A549 (cell line): ENCODE measurements around the gene AKNAD1. TPM values are rescaled to one million over a fixed set of nuclear protein-coding genes. Genes with fewer than 3 reads are reported as not detected.

Experiments
- ATAC-seq, 2 experiments: fragments of 200-7000 bp in 1 of 2; fragments of >200 bp in 1 of 2; cut with Nextera tagmentation in 1 of 2; cut with Tn5 transposase in 1 of 2; 3 replicates each; pipeline versions ENCODE4 v1.8.0 to v1.9.1; 2018 to 2020; ENCODE audit warnings: mild to moderate bottlenecking in 1 of 2, moderate library complexity in 1 of 2
- CTCF ChIA-PET: fragments of 300-600 bp; sonication (Branson Sonifier 250); formaldehyde crosslinking; extraction: SDS; loops from one replicate; lab custom pipeline; 2021; ENCODE audit warnings: antibody characterized with exemption, inconsistent platforms; lab: Yijun Ruan, JAX
- POLR2A ChIA-PET: fragments of 350-600 bp; formaldehyde crosslinking; extraction: SDS; loops from one replicate; lab custom pipeline; 2021; ENCODE audit warnings: antibody characterized with exemption, inconsistent platforms; lab: Yijun Ruan, JAX
- DNase-seq, 2 experiments: peaks; one replicate each; pipeline versions ENCODE4 v3.0.0 to v3.0.0-alpha.2; 2011 to 2016; ENCODE audit warnings: low read depth in 1 of 2, low spot score in 1 of 2
- FAIRE-seq: peaks from 2 replicates; lab custom pipeline; 2011; peaks lifted over from hg19 to GRCh38; lab: Jason Lieb, UNC
- H3K27ac ChIP-seq, 2 experiments: fragments of >200 bp; sonication (Bioruptor Twin); formaldehyde crosslinking; 3 replicates each; pipeline ENCODE4 v1.5.1; 2016 to 2017
- H3K4me1 ChIP-seq: fragments of >200 bp; sonication (Bioruptor Twin); formaldehyde crosslinking; 3 replicates; pipeline ENCODE4 v1.6.1; 2016
- H3K4me2 ChIP-seq: fragments of >200 bp; sonication (Bioruptor Twin); formaldehyde crosslinking; 3 replicates; pipeline ENCODE4 v1.6.1; 2016
- H3K4me3 ChIP-seq: fragments of >200 bp; sonication (Bioruptor Twin); formaldehyde crosslinking; 3 replicates; pipeline ENCODE4 v1.5.1; 2016
- H3K9me3 ChIP-seq: fragments of >200 bp; sonication (Bioruptor Twin); formaldehyde crosslinking; 3 replicates; pipeline ENCODE4 v1.6.1; 2016
- ATOH8 ChIP-seq: fragments of 250-450 bp; sonication (Bioruptor Pico); IDR thresholded peaks from 2 replicates; pipeline ENCODE4 v1.5.0; 2020; ENCODE audit warnings: low read depth, mild to moderate bottlenecking, moderate library complexity
- BHLHE40 ChIP-seq: IDR thresholded peaks from 2 replicates; pipeline ENCODE4 v1.6.1; 2012; ENCODE audit warnings: low read depth, low read length, inconsistent platforms
- CEBPB ChIP-seq, 2 experiments: fragments of >200 bp in 1 of 2; sonication (Bioruptor Twin) in 1 of 2; formaldehyde crosslinking in 1 of 2; IDR thresholded peaks; 2 replicates each; pipeline ENCODE4 v1.6.1; 2012 to 2016
- CHD4 ChIP-seq: fragments of 200-600 bp; sonication (generic); IDR thresholded peaks from 2 replicates; pipeline ENCODE4 v1.6.1; 2016; ENCODE audit warnings: antibody characterized with exemption, mild to moderate bottlenecking, borderline replicate concordance
- EHF ChIP-seq: fragments of 250-450 bp; sonication (Bioruptor Pico); IDR thresholded peaks from 2 replicates; pipeline ENCODE4 v1.5.0; 2020; ENCODE audit warnings: mild to moderate bottlenecking
- EP300 ChIP-seq, 2 experiments: fragments of >200 bp; sonication (Bioruptor Twin); formaldehyde crosslinking; IDR thresholded peaks; 2 replicates in 1 of 2; 3 replicates in 1 of 2; pipeline ENCODE4 v1.6.1; 2016 to 2017
- ESRRA ChIP-seq: fragments of 150-350 bp; IDR thresholded peaks from 2 replicates; pipeline ENCODE4 v1.6.1; 2014; ENCODE audit warnings: mild to moderate bottlenecking, low read length, borderline replicate concordance
- FOSB ChIP-seq: fragments of 250-450 bp; sonication (Bioruptor Pico); IDR thresholded peaks from 2 replicates; pipeline ENCODE4 v1.5.0; 2020; ENCODE audit warnings: mild to moderate bottlenecking, moderate library complexity
- FOSL2 ChIP-seq, 2 experiments: fragments of 450-650 bp in 1 of 2; fragments of >200 bp in 1 of 2; sonication (Bioruptor Twin) in 1 of 2; formaldehyde crosslinking; IDR thresholded peaks; 2 replicates each; pipeline versions ENCODE4 v1.5.0 to v1.6.1; 2016 to 2020; ENCODE audit warnings: mild to moderate bottlenecking in 1 of 2, moderate library complexity in 1 of 2
- GATA3 ChIP-seq: IDR thresholded peaks from 2 replicates; pipeline ENCODE4 v1.6.1; 2012; ENCODE audit warnings: borderline replicate concordance
- HOXA7 ChIP-seq: fragments of 250-450 bp; sonication (Bioruptor Pico); IDR thresholded peaks from 2 replicates; pipeline ENCODE4 v1.5.0; 2020; ENCODE audit warnings: mild to moderate bottlenecking, moderate library complexity
- HOXB5 ChIP-seq: fragments of 250-450 bp; sonication (Bioruptor Pico); IDR thresholded peaks from 2 replicates; pipeline ENCODE4 v1.5.0; 2020; ENCODE audit warnings: mild to moderate bottlenecking, moderate library complexity
- MAFK ChIP-seq: fragments of 450-650 bp; IDR thresholded peaks from 2 replicates; pipeline ENCODE4 v1.6.1; 2014; ENCODE audit not compliant: partially characterized antibody
- NFE2L2 ChIP-seq: fragments of 150-350 bp; conservative IDR thresholded peaks from 2 replicates; pipeline ENCODE4 v1.6.1; 2014; ENCODE audit warnings: low read length
- PBX3 ChIP-seq: IDR thresholded peaks from 2 replicates; pipeline ENCODE4 v1.6.1; 2012
- RAD21 ChIP-seq, 2 experiments: fragments of >200 bp in 1 of 2; sonication (Bioruptor Twin) in 1 of 2; formaldehyde crosslinking in 1 of 2; IDR thresholded peaks in 1 of 2; conservative IDR thresholded peaks in 1 of 2; 2 replicates in 1 of 2; 3 replicates in 1 of 2; pipeline ENCODE4 v1.6.1; 2012 to 2018; ENCODE audit warnings: inconsistent platforms in 1 of 2
- RARB ChIP-seq: fragments of 250-450 bp; sonication (Bioruptor Pico); IDR thresholded peaks from 2 replicates; pipeline ENCODE4 v1.8.0; 2021; ENCODE audit warnings: mild to moderate bottlenecking, moderate library complexity
- RCOR1 ChIP-seq: fragments of 150-350 bp; IDR thresholded peaks from 2 replicates; pipeline ENCODE4 v1.6.1; 2014; ENCODE audit warnings: antibody characterized with exemption, low read length, low read depth
- REST ChIP-seq: fragments of 200-600 bp; sonication (generic); IDR thresholded peaks from 2 replicates; pipeline ENCODE4 v1.6.1; 2016; ENCODE audit warnings: antibody characterized with exemption, mild to moderate bottlenecking, moderate library complexity
- TFCP2L1 ChIP-seq: fragments of 250-450 bp; sonication (Bioruptor Pico); IDR thresholded peaks from 2 replicates; pipeline ENCODE4 v1.5.0; 2021; ENCODE audit warnings: mild to moderate bottlenecking
- ZC3H11A ChIP-seq: fragments of 450-650 bp; IDR thresholded peaks from 2 replicates; pipeline ENCODE4 v1.6.1; 2014; ENCODE audit warnings: antibody characterized with exemption, mild to moderate bottlenecking
- ZFP36 ChIP-seq: fragments of 450-650 bp; IDR thresholded peaks from 2 replicates; pipeline ENCODE4 v1.6.1; 2014; ENCODE audit warnings: borderline replicate concordance; ENCODE audit not compliant: partially characterized antibody
- ZNF302 ChIP-seq: fragments of 250-450 bp; sonication (Bioruptor Pico); IDR thresholded peaks from 2 replicates; pipeline ENCODE4 v1.9.0; 2021; ENCODE audit warnings: inconsistent platforms, mild to moderate bottlenecking, moderate library complexity
- WGBS: methylation state at CpG from one replicate; pipeline ENCODE4 v1.1.6; 2017; ENCODE audit errors: missing lambda C conversion rate; 5-methylcytosine and 5-hydroxymethylcytosine counted together
- polyA plus RNA-seq, 4 experiments: library from polyadenylated mRNA; depleted of rRNA in 3 of 4; stranded (reverse); fragments of >200 nt; fragmentation: RNase III in 1 of 4; extraction: RNeasy Plus Mini Kit Qiagen cat#74134 plus additional on column Dnase treatment in 1 of 4; gene quantifications; 2 replicates in 3 of 4; 3 replicates in 1 of 4; pipeline ENCODE4 v1.2.3, GENCODE V29; 2011 to 2017
- TF ChIP-seq, protein P1 (sequence below): fragments of 250-450 bp; sonication (Bioruptor Pico); IDR thresholded peaks from 2 replicates; pipeline ENCODE4 v1.5.0; 2021; ENCODE audit warnings: mild to moderate bottlenecking, moderate library complexity, borderline replicate concordance
- TF ChIP-seq, protein P2 (sequence below): fragments of >200 bp; sonication (Bioruptor Twin); formaldehyde crosslinking; IDR thresholded peaks from 2 replicates; pipeline ENCODE4 v1.6.1; 2016

Gene AKNAD1
- polyA plus RNA-seq, 2 of the 4 experiments (the other 2 are of a cell fraction): 0.56 to 1.3 TPM

- TF ChIP-seq RARB (CRISPR knock-in tag) (no peak), PBX3 (no peak), NFE2L2 (no peak), FOSL2 (IDR thresholded peaks at IDR 0.05) (no peak), FOSL2 (CRISPR knock-in tag; IDR thresholded peaks at IDR 0.05) (no peak), CEBPB (IDR thresholded peaks at IDR 0.05) (no peak), ZC3H11A (no peak), HOXB5 (CRISPR knock-in tag) (no peak), CHD4 (no peak), HOXA7 (CRISPR knock-in tag) (no peak)
Measured at GRCh38 chr1:108779455-108779854, 77.4 kb downstream of the AKNAD1 start (continued).

DNA sequence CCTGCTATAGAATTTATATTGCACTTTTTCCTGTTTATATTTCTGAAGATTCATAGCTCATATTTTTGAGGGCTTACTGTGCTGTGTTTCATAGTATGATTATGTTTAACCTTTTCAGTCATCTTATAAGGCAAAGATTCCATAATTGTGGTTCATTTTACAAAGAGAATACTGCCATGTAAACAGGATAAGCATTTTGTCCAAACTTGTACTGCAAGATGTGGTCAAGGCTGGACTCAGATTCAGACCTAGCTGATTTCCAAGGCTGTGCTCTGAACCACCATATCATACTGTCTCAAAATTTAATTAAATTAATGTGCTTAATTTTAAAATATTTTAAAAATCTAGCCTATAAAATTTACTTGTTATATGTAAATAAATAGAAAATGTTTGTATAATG lies 79.1 kb downstream of the AKNAD1 start:
- H3K4me2 ChIP-seq: no peak overlapping the region
- no peak for ATAC-seq
- CTCF ChIA-PET: interaction anchor here (1.2 kb wide), 1 partner anchor 14 kb away, joined by 3 read pairs; no protein-coding TSS in a partner anchor
- H3K9me3 ChIP-seq: no peaks in the 10 kb centered on the region
- DNase-seq: no peak
- no peaks in the 10 kb centered on the region for H3K4me1 ChIP-seq
- no peak overlapping the region for H3K4me3 ChIP-seq
- TF ChIP-seq FOSB (no peak), RCOR1 (no peak)
- TF ChIP-seq, protein P1, sequence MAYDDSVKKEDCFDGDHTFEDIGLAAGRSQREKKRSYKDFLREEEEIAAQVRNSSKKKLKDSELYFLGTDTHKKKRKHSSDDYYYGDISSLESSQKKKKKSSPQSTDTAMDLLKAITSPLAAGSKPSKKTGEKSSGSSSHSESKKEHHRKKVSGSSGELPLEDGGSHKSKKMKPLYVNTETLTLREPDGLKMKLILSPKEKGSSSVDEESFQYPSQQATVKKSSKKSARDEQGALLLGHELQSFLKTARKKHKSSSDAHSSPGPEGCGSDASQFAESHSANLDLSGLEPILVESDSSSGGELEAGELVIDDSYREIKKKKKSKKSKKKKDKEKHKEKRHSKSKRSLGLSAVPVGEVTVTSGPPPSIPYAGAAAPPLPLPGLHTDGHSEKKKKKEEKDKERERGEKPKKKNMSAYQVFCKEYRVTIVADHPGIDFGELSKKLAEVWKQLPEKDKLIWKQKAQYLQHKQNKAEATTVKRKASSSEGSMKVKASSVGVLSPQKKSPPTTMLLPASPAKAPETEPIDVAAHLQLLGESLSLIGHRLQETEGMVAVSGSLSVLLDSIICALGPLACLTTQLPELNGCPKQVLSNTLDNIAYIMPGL: no peak
- no peak for FAIRE-seq
- POLR2A ChIA-PET: no interaction called here
- H3K27ac ChIP-seq: no peak overlapping the region

GRCh38 chr1:108767708-108768107 lies 89.2 kb downstream of the AKNAD1 start:
- POLR2A ChIA-PET: no interaction called here
- no peak for FAIRE-seq

More at GRCh38 chr1:108767708-108768107, 89.2 kb downstream of the AKNAD1 start:
- no peak for ATAC-seq
- DNase-seq: no peak
- CTCF ChIA-PET: no interaction called here
- H3K9me3 ChIP-seq: no peaks in the 10 kb centered on the region
- WGBS: 68% methylated on average over 3 of the region's 3 CpGs
- no peak overlapping the region for H3K4me2 ChIP-seq
- no peak overlapping the region for H3K4me3 ChIP-seq
- no peaks in the 10 kb centered on the region for H3K4me1 ChIP-seq
- H3K27ac ChIP-seq: no peak overlapping the region
- TF ChIP-seq ESRRA (no peak), BHLHE40 (no peak), GATA3 (no peak), NFE2L2 (no peak), CEBPB (IDR thresholded peaks at IDR 0.05) (no peak), REST (no peak), ATOH8 (CRISPR knock-in tag) (no peak), ZNF302 (CRISPR knock-in tag) (no peak), RAD21 (conservative IDR thresholded peaks at IDR 0.05 in 1 of 2, IDR thresholded peaks at IDR 0.05 in 1 of 2) (no peak), MAFK (no peak), EHF (no peak), TFCP2L1 (CRISPR knock-in tag) (no peak), RCOR1 (no peak), EP300 (IDR thresholded peaks at IDR 0.05) (no peak), ZFP36 (no peak)
- TF ChIP-seq, protein P2, sequence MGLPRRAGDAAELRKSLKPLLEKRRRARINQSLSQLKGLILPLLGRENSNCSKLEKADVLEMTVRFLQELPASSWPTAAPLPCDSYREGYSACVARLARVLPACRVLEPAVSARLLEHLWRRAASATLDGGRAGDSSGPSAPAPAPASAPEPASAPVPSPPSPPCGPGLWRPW: no peak
